Activated naive CD4-positive, alpha-beta T cell treated with anti-CD3 and anti-CD28 coated beads for 36 hours (primary cell): ENCODE results near the gene C12orf57. TPM values are rescaled to one million over a fixed set of nuclear protein-coding genes. Genes with fewer than 3 reads are reported as not detected.

Experiments
- CTCF ChIA-PET: fragments of 350-600 bp; sonication (Branson Sonifier 250); formaldehyde crosslinking; loops from one replicate; lab custom pipeline; 2021; ENCODE audit warnings: antibody characterized with exemption; lab: Charles Lee
- DNase-seq: peaks from one replicate; pipeline ENCODE4 v3.0.0-alpha.2; 2020
- H3K27ac Mint-ChIP-seq: one replicate; pipeline ENCODE4 v1.8.0; 2021; ENCODE audit warnings: mild to moderate bottlenecking, mixed read lengths
- H3K27me3 Mint-ChIP-seq: one replicate; pipeline ENCODE4 v1.8.0; 2021; ENCODE audit warnings: low read depth, mixed read lengths
- H3K36me3 Mint-ChIP-seq: one replicate; pipeline ENCODE4 v1.8.0; 2021; ENCODE audit warnings: low read depth, mixed read lengths
- H3K4me1 Mint-ChIP-seq: one replicate; pipeline ENCODE4 v1.8.0; 2021; ENCODE audit warnings: low read depth, mixed read lengths
- H3K4me3 Mint-ChIP-seq: one replicate; pipeline ENCODE4 v1.8.0; 2021; ENCODE audit warnings: mild to moderate bottlenecking, moderate library complexity, mixed read lengths
- H3K9me3 Mint-ChIP-seq: one replicate; pipeline ENCODE4 v1.8.0; 2021; ENCODE audit warnings: mixed read lengths
- intact Hi-C: fragments of 100-400 bp; cut with micrococcal nuclease; formaldehyde crosslinking; loops from one replicate; pipeline ENCODE4 v1.15.1; 2023
- total RNA-seq, 2 experiments: library from RNA; stranded (reverse); gene quantifications; one replicate each; pipeline ENCODE4 v1.2.3, GENCODE V29; 2021

The C12orf57 gene
- total RNA-seq, 2 experiments from 2014 or later, result 242 to 245 TPM

DNA sequence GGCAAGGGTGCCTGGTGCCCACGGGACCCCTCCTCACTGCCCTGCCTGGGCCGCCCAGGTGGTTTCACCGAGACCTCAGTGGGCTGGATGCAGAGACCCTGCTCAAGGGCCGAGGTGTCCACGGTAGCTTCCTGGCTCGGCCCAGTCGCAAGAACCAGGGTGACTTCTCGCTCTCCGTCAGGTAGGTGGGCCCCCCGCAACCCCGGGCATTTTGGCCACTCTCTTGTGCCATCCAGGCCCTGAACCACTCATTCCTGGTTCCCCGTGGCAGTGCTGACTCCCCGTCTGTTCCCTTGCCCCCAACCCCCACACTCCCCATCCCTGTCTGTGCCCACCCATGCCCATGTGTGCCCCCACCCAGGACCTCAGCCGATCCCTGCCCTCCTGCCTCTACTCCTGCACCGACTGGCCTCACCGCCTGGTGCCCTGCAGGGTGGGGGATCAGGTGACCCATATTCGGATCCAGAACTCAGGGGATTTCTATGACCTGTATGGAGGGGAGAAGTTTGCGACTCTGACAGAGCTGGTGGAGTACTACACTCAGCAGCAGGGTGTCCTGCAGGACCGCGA, 7.8 kb downstream of the C12orf57 start:
- Mint-ChIP-seq H3K27me3 (no peaks in the 10 kb centered on the region), H3K4me3 (peak overlapping the region; percentile 98), H3K27ac (peak overlapping the region; percentile 93), H3K4me1 (peaks cover 69% of the 10 kb centered on the region), H3K9me3 (no peaks in the 10 kb centered on the region), H3K36me3 (peaks cover 61% of the 10 kb centered on the region)
- intact Hi-C loops, result loop anchor here (5.0 to 10.0 kb wide), 5 partner anchors 79 to 1133 kb away; partner anchors contain the start of genes CD27, CD4, GAPDH and NECAP1
- DNase-seq, result peak; percentile 64
- CTCF ChIA-PET, result interaction anchor here (0.6 to 11.8 kb wide), 6 partner anchors 8 to 157 kb away, joined by 3 to 397 read pairs (median 4); partner anchors contain the start of gene C12orf57

DNA sequence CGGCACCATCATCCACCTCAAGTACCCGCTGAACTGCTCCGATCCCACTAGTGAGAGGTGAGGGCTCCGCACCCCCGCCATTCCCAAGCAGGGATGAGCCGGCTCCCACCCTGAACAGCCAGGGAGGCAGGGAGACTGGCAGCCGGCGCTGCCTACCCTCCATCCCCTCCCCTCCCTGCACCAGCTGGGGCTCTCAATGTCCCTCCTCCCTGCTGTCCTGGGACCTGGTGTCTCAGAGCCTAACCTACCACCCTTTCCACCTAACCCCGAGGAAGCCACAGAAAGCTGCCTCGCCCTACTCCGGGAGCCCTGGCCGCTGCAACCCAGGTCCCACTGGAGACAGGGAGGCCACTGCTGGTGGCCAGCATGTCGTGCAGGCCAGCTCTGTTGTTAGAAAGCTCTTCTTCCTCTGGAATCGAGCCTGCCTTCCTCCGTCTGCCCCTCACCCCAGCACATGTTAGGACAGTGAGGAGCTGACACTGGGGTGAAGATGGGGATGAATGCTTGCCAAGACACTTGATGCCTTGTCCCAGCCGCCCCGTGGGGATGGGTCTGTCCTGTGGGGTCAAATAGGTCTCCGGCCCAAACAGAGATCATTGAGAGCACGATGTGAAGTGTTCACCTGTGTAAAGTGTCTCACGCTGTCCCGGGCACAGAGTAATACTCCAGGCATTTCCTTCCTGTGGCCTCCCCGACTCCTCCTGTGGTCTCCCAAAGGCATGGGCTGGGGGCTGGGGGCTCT, 8.5 kb downstream of the C12orf57 start:
- H3K27ac Mint-ChIP-seq, result peak overlapping the region; percentile 93
- H3K4me3 Mint-ChIP-seq, result peak overlapping the region; percentile 98
- no peaks in the 10 kb centered on the region for H3K9me3 Mint-ChIP-seq
- peaks cover 62% of the 10 kb centered on the region for H3K36me3 Mint-ChIP-seq
- intact Hi-C loops, result loop anchor here (5.0 to 10.0 kb wide), 5 partner anchors 80 to 1133 kb away; partner anchors contain the start of genes CD27, CD4, GAPDH and NECAP1
- CTCF ChIA-PET, result interaction anchor here (0.6 to 11.8 kb wide), 6 partner anchors 7 to 156 kb away, joined by 3 to 397 read pairs (median 3); partner anchors contain the start of gene C12orf57
- H3K4me1 Mint-ChIP-seq, result peaks cover 69% of the 10 kb centered on the region
- peak; percentile 33 for DNase-seq
- no peaks in the 10 kb centered on the region for H3K27me3 Mint-ChIP-seq

DNA sequence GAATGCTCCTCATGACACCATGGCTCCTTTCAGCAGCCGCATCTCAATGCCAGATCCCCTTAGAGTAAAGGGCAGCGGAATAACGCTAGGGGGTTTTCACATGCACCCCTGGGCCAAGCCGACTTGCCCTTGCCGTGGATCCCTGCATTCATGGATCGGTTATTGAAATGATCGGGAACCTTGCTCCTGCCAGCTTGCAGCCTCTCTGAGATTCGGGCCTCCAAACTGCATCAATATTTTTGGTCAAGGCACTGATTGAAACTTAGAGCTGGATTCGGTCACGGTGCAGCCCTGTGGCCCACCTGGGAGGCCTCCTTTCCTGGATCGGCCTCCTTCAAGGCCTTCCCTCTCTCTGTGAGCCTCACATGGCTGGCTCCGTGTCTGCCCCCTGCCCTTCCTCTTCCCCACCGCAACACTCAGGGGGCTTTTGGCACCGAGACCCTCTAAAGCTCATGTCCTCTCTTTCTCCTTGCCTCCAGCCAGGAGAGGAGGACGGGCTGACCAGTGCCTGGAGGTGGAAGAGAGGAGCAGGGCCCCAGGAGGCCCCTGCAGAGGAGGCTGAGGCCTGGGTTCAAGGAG, 9.1 kb downstream of the C12orf57 start:
- peaks cover 66% of the 10 kb centered on the region for H3K36me3 Mint-ChIP-seq
- no peaks in the 10 kb centered on the region for H3K9me3 Mint-ChIP-seq
- H3K27me3 Mint-ChIP-seq, result no peaks in the 10 kb centered on the region
- intact Hi-C loops, result loop anchor here (1.0 to 10.0 kb wide), 7 partner anchors 8 to 1132 kb away; partner anchors contain the start of genes C12orf57, CD27, CD4 and GAPDH
- peak overlapping the region; percentile 98 for H3K4me3 Mint-ChIP-seq
- peak; percentile 39 for DNase-seq
- H3K4me1 Mint-ChIP-seq, result peaks cover 69% of the 10 kb centered on the region
- CTCF ChIA-PET, result interaction anchor here (0.6 to 11.8 kb wide), 4 partner anchors 8 to 155 kb away, joined by 3 to 397 read pairs (median 4); no protein-coding TSS in a partner anchor
- H3K27ac Mint-ChIP-seq, result peak overlapping the region; percentile 93

DNA sequence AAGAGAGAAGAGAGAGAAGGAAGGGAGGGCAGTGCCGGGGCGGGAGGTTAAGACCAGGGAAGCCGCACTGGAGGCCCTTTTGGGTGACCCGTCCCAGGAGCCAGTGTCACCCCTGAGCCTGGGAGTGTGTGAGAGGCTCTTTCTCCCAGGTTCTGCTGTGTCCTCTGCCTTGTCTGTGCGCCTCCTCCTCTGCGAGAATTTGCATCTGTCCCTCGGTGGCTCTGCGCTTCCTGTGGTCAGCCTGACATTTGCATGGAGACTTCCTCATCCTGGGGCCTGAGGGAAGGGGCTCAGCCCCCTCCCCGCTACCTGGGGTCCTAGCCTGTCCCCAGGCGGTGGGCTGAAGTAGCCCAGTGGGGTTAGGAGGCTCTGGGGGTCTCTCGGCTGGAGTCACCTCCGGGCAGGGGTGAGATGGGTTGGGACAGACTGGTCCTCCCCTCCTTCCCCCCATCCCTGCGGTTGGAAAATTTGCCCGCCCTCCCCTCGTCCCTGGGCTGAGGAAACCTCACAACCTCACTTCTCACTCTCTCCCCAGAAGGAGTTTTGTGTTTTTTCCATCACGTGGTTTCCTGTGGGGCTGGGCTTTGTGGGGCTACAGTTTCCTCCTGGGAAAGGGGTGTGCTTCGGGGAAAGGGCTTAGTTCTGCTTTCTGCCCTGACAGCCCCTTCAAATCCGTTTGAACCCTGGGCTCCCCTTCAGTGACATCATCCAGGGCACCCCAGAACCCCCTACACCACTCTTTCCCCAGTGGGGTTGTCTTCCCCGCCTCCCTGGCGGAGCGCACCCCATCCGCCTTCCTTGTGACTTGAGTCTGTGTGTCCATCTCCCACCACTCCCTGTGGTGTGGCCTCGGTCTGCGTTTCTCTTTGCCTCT, 9.9 kb downstream of the C12orf57 start:
- H3K36me3 Mint-ChIP-seq, result peaks cover 72% of the 10 kb centered on the region
- peak overlapping the region; percentile 98 for H3K4me3 Mint-ChIP-seq
- intact Hi-C loops, result loop anchor here (1.0 to 10.0 kb wide), 7 partner anchors 8 to 1131 kb away; partner anchors contain the start of genes C12orf57, CD27, CD4 and GAPDH
- DNase-seq, result peak; percentile 87
- H3K27me3 Mint-ChIP-seq, result no peaks in the 10 kb centered on the region
- peaks cover 69% of the 10 kb centered on the region for H3K4me1 Mint-ChIP-seq
- no peaks in the 10 kb centered on the region for H3K9me3 Mint-ChIP-seq
- CTCF ChIA-PET, result interaction anchor here (1.0 to 11.8 kb wide), 6 partner anchors 7 to 155 kb away, joined by 3 to 397 read pairs (median 4); no protein-coding TSS in a partner anchor
- H3K27ac Mint-ChIP-seq, result peak overlapping the region; percentile 93

DNA sequence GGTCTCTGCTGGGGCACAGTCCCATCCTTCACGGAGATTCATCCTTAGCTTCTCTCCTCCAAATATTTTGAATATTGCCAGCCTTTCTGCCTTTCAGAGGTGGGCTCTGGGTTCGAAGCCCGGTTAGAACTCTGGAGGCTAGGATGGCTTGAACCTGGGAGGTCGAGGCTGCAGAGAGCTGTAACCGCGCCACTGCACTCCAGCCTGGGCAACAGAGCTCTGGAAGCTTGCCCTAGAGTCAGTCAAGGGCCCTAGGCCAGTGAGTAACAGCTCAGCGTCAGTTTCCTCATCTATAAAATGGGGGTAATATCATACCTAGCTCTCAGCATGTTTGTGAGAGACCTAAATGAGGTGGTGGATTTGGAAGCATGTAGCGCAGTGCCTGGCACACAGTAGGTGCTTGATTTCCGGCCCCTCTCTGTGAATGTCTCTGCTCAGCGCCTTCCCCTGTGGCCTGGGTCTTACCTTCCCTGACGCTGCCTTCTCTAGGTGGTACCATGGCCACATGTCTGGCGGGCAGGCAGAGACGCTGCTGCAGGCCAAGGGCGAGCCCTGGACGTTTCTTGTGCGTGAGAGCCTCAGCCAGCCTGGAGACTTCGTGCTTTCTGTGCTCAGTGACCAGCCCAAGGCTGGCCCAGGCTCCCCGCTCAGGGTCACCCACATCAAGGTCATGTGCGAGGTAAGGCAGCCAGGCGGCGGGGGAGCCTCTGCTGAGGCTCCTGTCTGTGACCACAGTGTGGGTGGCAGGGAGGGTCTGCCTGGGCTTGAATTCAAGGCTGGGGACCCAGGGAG, 10.7 kb downstream of the C12orf57 start:
- no peaks in the 10 kb centered on the region for H3K27me3 Mint-ChIP-seq
- DNase-seq, result no peak
- intact Hi-C loops, result loop anchor here (5.0 to 10.0 kb wide), 6 partner anchors 82 to 1130 kb away; partner anchors contain the start of genes CD27, CD4, GAPDH and LAG3
- H3K36me3 Mint-ChIP-seq, result peaks cover 80% of the 10 kb centered on the region
- CTCF ChIA-PET, result interaction anchor here (1.0 to 1.8 kb wide), 4 partner anchors 9 to 17 kb away, joined by 3 to 8 read pairs (median 4); no protein-coding TSS in a partner anchor
- H3K4me3 Mint-ChIP-seq, result peak overlapping the region; percentile 98
- H3K27ac Mint-ChIP-seq, result peak overlapping the region; percentile 93
- no peaks in the 10 kb centered on the region for H3K9me3 Mint-ChIP-seq
- peaks cover 68% of the 10 kb centered on the region for H3K4me1 Mint-ChIP-seq

DNA sequence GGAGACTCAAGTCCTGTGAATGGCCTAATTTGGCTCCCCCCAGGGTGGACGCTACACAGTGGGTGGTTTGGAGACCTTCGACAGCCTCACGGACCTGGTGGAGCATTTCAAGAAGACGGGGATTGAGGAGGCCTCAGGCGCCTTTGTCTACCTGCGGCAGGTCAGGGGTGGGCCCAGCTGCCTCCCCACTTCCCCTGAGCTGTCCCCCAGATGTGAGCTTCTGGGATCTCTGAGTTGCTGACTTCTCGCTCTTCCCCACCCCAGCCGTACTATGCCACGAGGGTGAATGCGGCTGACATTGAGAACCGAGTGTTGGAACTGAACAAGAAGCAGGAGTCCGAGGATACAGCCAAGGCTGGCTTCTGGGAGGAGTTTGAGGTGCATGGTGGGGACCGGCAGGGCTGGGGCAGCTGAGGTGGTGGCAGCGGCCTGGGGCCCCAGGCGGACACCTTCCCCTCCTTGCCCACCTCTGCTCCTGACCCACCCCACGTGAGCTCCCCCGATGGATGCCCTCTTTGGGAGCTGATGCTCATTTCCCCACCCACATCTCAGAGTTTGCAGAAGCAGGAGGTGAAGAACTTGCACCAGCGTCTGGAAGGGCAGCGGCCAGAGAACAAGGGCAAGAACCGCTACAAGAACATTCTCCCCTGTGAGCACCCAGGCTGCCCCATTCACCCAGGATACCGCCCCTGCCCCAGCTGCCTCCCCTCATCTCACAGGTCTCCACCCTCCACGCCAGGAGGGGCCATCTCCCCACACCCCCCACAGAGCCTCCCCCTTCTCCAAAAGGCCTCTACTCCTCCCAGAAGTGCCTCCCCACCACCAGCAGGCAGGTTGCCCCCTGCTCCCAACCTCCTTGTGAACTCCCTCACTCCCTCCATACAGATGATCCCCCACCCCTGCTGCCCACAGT, 11.5 kb downstream of the C12orf57 start:
- Mint-ChIP-seq H3K4me3 (peak overlapping the region; percentile 98), H3K36me3 (peaks cover 86% of the 10 kb centered on the region), H3K27me3 (no peaks in the 10 kb centered on the region), H3K4me1 (peaks cover 69% of the 10 kb centered on the region), H3K27ac (peak overlapping the region; percentile 93), H3K9me3 (no peaks in the 10 kb centered on the region)
- CTCF ChIA-PET, result interaction anchor here (1.8 to 12.0 kb wide), 3 partner anchors 8 to 18 kb away, joined by 5 to 397 read pairs (median 10); partner anchors contain the start of genes C12orf57, PTPN6 and RNU7-1
- DNase-seq, result no peak
- intact Hi-C loops, result loop anchor here (5.0 to 10.0 kb wide), 3 partner anchors 183 to 1129 kb away; partner anchors contain the start of genes CD27, LAG3 and NECAP1

DNA sequence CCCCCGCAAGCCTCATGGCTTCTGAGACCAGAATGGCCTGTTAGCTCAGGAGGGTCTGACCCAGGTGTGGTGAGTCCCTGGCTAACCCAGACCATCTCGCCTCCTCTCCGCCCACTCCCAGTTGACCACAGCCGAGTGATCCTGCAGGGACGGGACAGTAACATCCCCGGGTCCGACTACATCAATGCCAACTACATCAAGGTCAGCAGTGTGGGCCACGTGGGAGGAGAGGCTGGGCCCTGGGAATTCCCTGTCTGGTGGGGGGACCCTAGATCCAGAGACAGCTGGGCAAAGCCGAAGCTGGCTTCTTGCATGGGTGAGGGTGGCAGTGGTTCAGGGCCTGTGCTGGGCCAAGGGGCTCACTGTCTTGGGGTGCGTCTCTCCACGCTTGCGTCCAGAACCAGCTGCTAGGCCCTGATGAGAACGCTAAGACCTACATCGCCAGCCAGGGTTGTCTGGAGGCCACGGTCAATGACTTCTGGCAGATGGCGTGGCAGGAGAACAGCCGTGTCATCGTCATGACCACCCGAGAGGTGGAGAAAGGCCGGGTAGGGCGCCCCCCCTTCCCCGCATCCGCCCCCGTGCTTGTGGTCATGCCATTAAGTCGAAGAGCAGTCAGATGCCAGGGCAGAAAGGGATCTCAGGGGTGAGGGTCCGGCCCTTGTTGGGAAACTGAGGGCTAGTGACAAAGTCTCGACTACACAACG, 12.4 kb downstream of the C12orf57 start:
- H3K9me3 Mint-ChIP-seq, result no peaks in the 10 kb centered on the region
- no peaks in the 10 kb centered on the region for H3K27me3 Mint-ChIP-seq
- intact Hi-C loops, result loop anchor here (5.0 to 10.0 kb wide), 3 partner anchors 184 to 1129 kb away; partner anchors contain the start of genes CD27, LAG3 and NECAP1
- peaks cover 95% of the 10 kb centered on the region for H3K36me3 Mint-ChIP-seq
- CTCF ChIA-PET, result interaction anchor here (1.1 to 12.0 kb wide), 3 partner anchors 8 to 10 kb away, joined by 4 to 397 read pairs (median 10); partner anchors contain the start of genes C12orf57, PTPN6 and RNU7-1
- no peak for DNase-seq
- H3K27ac Mint-ChIP-seq, result peak overlapping the region; percentile 93
- H3K4me1 Mint-ChIP-seq, result peaks cover 72% of the 10 kb centered on the region
- peak overlapping the region; percentile 38 for H3K4me3 Mint-ChIP-seq

DNA sequence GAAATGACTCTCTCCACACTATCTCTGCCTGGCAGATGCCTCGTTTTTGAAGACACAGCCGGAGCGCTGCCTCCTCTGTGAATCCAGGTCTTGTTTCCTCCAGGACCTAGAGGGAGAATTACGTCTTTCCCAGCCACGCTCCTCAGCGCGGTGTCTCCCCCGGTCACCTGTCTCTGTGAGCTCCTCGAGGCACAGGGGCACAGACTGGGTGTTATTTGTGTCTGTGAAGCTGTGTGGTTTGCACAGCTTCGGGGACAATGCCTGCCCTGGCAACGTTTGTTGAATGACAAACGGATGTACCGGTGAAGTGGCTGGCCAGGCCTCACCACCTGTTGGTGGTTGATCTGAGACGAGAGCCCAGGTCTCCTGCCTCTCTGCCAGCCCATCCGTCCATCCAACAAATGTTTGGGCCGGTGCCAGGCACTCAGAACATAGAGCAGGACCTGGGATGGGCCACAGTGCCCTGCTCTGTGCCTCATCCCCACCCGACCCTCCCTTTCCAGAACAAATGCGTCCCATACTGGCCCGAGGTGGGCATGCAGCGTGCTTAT, 13.4 kb downstream of the C12orf57 start:
- peaks cover 90% of the 10 kb centered on the region for H3K36me3 Mint-ChIP-seq
- H3K27me3 Mint-ChIP-seq, result no peaks in the 10 kb centered on the region
- peak overlapping the region; percentile 81 for H3K4me3 Mint-ChIP-seq
- intact Hi-C loops, result loop anchor here (5.0 to 10.0 kb wide), 3 partner anchors 185 to 1128 kb away; partner anchors contain the start of genes CD27, LAG3 and NECAP1
- peaks cover 83% of the 10 kb centered on the region for H3K4me1 Mint-ChIP-seq
- peak overlapping the region; percentile 93 for H3K27ac Mint-ChIP-seq
- H3K9me3 Mint-ChIP-seq, result no peaks in the 10 kb centered on the region
- CTCF ChIA-PET, result interaction anchor here (1.1 to 12.0 kb wide), 4 partner anchors 9 to 20 kb away, joined by 4 to 397 read pairs (median 6); partner anchors contain the start of genes C12orf57, PTPN6 and RNU7-1
- no peak for DNase-seq
